Neural progenitor cell (in vitro differentiated cells): ENCODE results near the gene PDE6B.

Experiments
- CTCF ChIP-seq: fragments of 200-600 bp; sonication (generic); IDR thresholded peaks from 2 replicates; pipeline ENCODE4 v1.5.1; 2017; ENCODE audit warnings: antibody characterized with exemption, mild to moderate bottlenecking
- EZH2 ChIP-seq: fragments of 200-600 bp; sonication (generic); IDR thresholded peaks from 2 replicates; pipeline ENCODE4 v1.6.1; 2017; ENCODE audit warnings: antibody characterized with exemption, mild to moderate bottlenecking, moderate library complexity
- EZH2phosphoT487 ChIP-seq: fragments of 200-600 bp; sonication (generic); IDR thresholded peaks from 2 replicates; pipeline ENCODE4 v1.6.1; 2017; ENCODE audit warnings: antibody characterized with exemption

- TF ChIP-seq CTCF: no peak
- no peak for TF ChIP-seq EZH2
- TF ChIP-seq EZH2phosphoT487: no peak
Measured at GRCh38 chr4:610411-611261, 14.7 kb upstream of the PDE6B start.
